ENCODE data around the gene NOC2L.
"Not testable (repeated sequence)": the region's sequence is repeated elsewhere in the genome, so short reads cannot be mapped to it uniquely, and the experiment has no call there.

NOC2L gene

GRCh38 chr1:993379-993995 is 34.4 kb upstream of the NOC2L start:
- no peak for DNase-seq

- DNase-seq = no peak
These were observed 33.3 kb upstream of the NOC2L start for GRCh38 chr1:992362-992761.

- no peak for DNase-seq
These were observed 32.8 kb upstream of the NOC2L start for GRCh38 chr1:991895-992294.

GRCh38 chr1:991275-991674 is 32.2 kb upstream of the NOC2L start:
- DNase-seq = not testable (repeated sequence)

- DNase-seq = not testable (repeated sequence)
These were observed 29.0 kb upstream of the NOC2L start for GRCh38 chr1:988061-988460.

GRCh38 chr1:985126-985525 is 26.1 kb upstream of the NOC2L start:
- DNase-seq = no peak

GRCh38 chr1:984476-984814 is 25.4 kb upstream of the NOC2L start:
- DNase-seq = no peak

- DNase-seq = peak; percentile 56 to 57
These were observed 24.9 kb upstream of the NOC2L start for GRCh38 chr1:983798-984475.

GRCh38 chr1:982765-983436 is 23.8 kb upstream of the NOC2L start:
- DNase-seq = no peak

GRCh38 chr1:981955-982558 is 23.0 kb upstream of the NOC2L start, which contains the start of gene PERM1:
PERM1 (minus strand) TSS chr1:982093; CDS start chr1:981029, 1,064 bp downstream.
- DNase-seq = no peak

GRCh38 chr1:981491-981954 is 22.5 kb upstream of the NOC2L start:
- DNase-seq = no peak

GRCh38 chr1:980602-981395 is 21.7 kb upstream of the NOC2L start:
- no peak for DNase-seq

GRCh38 chr1:980137-980571 is 21.1 kb upstream of the NOC2L start:
- no peak for DNase-seq

GRCh38 chr1:979744-980072 is 20.7 kb upstream of the NOC2L start:
- no peak for DNase-seq

- DNase-seq = no peak
These were observed 20.0 kb upstream of the NOC2L start for GRCh38 chr1:978835-979743.

- no peak for DNase-seq
These were observed 19.2 kb upstream of the NOC2L start for GRCh38 chr1:978069-978834.

- DNase-seq = not testable (repeated sequence)
These were observed 17.7 kb upstream of the NOC2L start for GRCh38 chr1:976791-977190.

- DNase-seq = peak; percentile 73
These were observed 17.0 kb upstream of the NOC2L start for GRCh38 chr1:975896-976683.

- no peak for DNase-seq
These were observed 16.3 kb upstream of the NOC2L start for GRCh38 chr1:975365-975764.

- DNase-seq = no peak
These were observed 15.8 kb upstream of the NOC2L start for GRCh38 chr1:974687-975328.

Measured in CD4-positive, alpha-beta T cell treated with Interleukin-4 for 1 hour (primary cell).